K562 (cell line): ENCODE measurements around the gene NETO1. TPM values are rescaled to one million over a fixed set of nuclear protein-coding genes. Genes with fewer than 3 reads are reported as not detected.

ENCODE experiments used
- ATAC-seq: fragments of 200-7000 bp; cut with Tn5 transposase; 3 replicates; pipeline ENCODE4 v1.9.1; 2020; ENCODE audit warnings: moderate library complexity
- BruUV-seq: library from RNA; stranded (reverse); fragments of 400-500 nt; replicated peaks from 2 replicates; lab custom pipeline; 2021; lab: Mats Ljungman, UMichigan
- CTCF ChIA-PET: fragments of 300-600 bp; formaldehyde crosslinking; extraction: SDS; loops from one replicate; lab custom pipeline; 2021; ENCODE audit warnings: low intra/inter-chr PET ratio; lab: Yijun Ruan, JAX
- POLR2A ChIA-PET: fragments of 300-600, 350-650 bp; sonication (Branson Sonifier 250); formaldehyde crosslinking; extraction: SDS; loops from one replicate; lab custom pipeline; 2021; ENCODE audit warnings: antibody characterized with exemption, inconsistent platforms; lab: Yijun Ruan, JAX
- DNase-seq, 4 experiments: peaks; one replicate each; pipeline versions ENCODE4 v3.0.0 to v3.0.0-alpha.2; 2011 to 2018; ENCODE audit warnings: low spot score in 3 of 4, mixed read lengths in 3 of 4; ENCODE audit errors: extremely low read depth in 1 of 4
- FAIRE-seq: peaks from 2 replicates; lab custom pipeline; 2011; peaks lifted over from hg19 to GRCh38; lab: Jason Lieb, UNC
- H2AFZ ChIP-seq: 2 replicates; pipeline ENCODE4 v1.6.0; 2011; ENCODE audit warnings: low read depth, low read length, control low read depth, inconsistent platforms
- H3K27ac ChIP-seq: fragments of 200-600 bp; 3 replicates; pipeline ENCODE4 v1.8.0; 2011; ENCODE audit warnings: low read depth, mild to moderate bottlenecking, control low read depth, inconsistent platforms, low read length, moderate library complexity, mixed read lengths; ENCODE audit errors: extremely low read depth
- H3K27me3 ChIP-seq, 2 experiments: fragments of 300-600 bp in 1 of 2; 2 replicates in 1 of 2; 3 replicates in 1 of 2; pipeline versions ENCODE4 v1.6.0 to v1.8.0; 2011; ENCODE audit warnings: inconsistent platforms in 2 of 2, low read length in 2 of 2, mild to moderate bottlenecking in 1 of 2, mixed read lengths in 1 of 2, moderate library complexity in 1 of 2; ENCODE audit not compliant: control insufficient read depth in 2 of 2, insufficient read depth in 2 of 2
- H3K36me3 ChIP-seq: fragments of 300-600 bp; 3 replicates; pipeline ENCODE4 v1.8.0; 2011; ENCODE audit warnings: mild to moderate bottlenecking, low read length, inconsistent platforms; ENCODE audit not compliant: control insufficient read depth, insufficient read depth
- H3K4me1 ChIP-seq, 2 experiments: fragments of 200-600 bp in 1 of 2; replicated peaks in 1 of 2; 2 replicates in 1 of 2; 3 replicates in 1 of 2; pipeline versions ENCODE4 v1.5.1 to v1.8.0; 2011; ENCODE audit warnings: inconsistent platforms in 2 of 2, low read length in 2 of 2, mild to moderate bottlenecking in 1 of 2, mixed read lengths in 1 of 2, moderate library complexity in 1 of 2; ENCODE audit not compliant: control insufficient read depth in 2 of 2, insufficient read depth in 2 of 2
- H3K4me2 ChIP-seq: 2 replicates; pipeline ENCODE4 v1.6.1; 2011; ENCODE audit warnings: low read length, control low read depth, inconsistent platforms, mixed read lengths; ENCODE audit not compliant: insufficient read depth
- H3K4me3 ChIP-seq: fragments of 200-600 bp; sonication (generic), shearing (Covaris generic); 2 replicates; pipeline ENCODE4 v1.5.1; 2016; ENCODE audit warnings: control low read depth, inconsistent platforms
- H3K79me2 ChIP-seq: fragments of 200-600 bp; 3 replicates; pipeline ENCODE4 v1.8.0; 2011; ENCODE audit warnings: low read length, inconsistent platforms; ENCODE audit not compliant: control insufficient read depth, insufficient read depth
- H3K9ac ChIP-seq, 2 experiments: 2 replicates each; pipeline versions ENCODE4 v1.6.0 to v1.6.1; 2011; ENCODE audit warnings: low read depth in 2 of 2, low read length in 2 of 2, control low read depth in 1 of 2, inconsistent platforms in 1 of 2, mild to moderate bottlenecking in 1 of 2, mixed read lengths in 1 of 2; ENCODE audit not compliant: insufficient read depth in 1 of 2
- H3K9me1 ChIP-seq: one replicate; pipeline ENCODE4 v1.6.0; 2011; ENCODE audit warnings: inconsistent platforms, mild to moderate bottlenecking, low read length, moderate library complexity; ENCODE audit not compliant: control insufficient read depth, insufficient read depth
- H3K9me3 ChIP-seq: replicated peaks from 2 replicates; pipeline ENCODE4 v1.5.1; 2011; ENCODE audit warnings: low read depth, low read length, inconsistent platforms; ENCODE audit not compliant: control insufficient read depth, insufficient read depth
- H4K20me1 ChIP-seq: replicated peaks from 2 replicates; pipeline ENCODE4 v1.6.1; 2011; ENCODE audit warnings: low read length, inconsistent platforms, mixed read lengths; ENCODE audit not compliant: control insufficient read depth, insufficient read depth
- BRF1 ChIP-seq: IDR thresholded peaks from 3 replicates; pipeline ENCODE4 v1.6.1; 2011; ENCODE audit warnings: borderline replicate concordance, mild to moderate bottlenecking; ENCODE audit not compliant: insufficient read length; ENCODE audit errors: extremely low read depth
- DACH1 ChIP-seq: fragments of 450-650 bp; IDR thresholded peaks from 2 replicates; pipeline ENCODE4 v1.6.1; 2018; ENCODE audit not compliant: partially characterized antibody
- RBBP5 ChIP-seq: fragments of 200-600 bp; sonication (generic); IDR thresholded peaks from 2 replicates; pipeline ENCODE4 v1.6.1; 2012; ENCODE audit warnings: borderline replicate concordance, mild to moderate bottlenecking, low read length, control low read depth, inconsistent platforms; ENCODE audit not compliant: insufficient read depth, poor library complexity, severe bottlenecking
- XRCC5 ChIP-seq: fragments of 200-400 bp; formaldehyde crosslinking; IDR thresholded peaks from 2 replicates; pipeline ENCODE4 v1.6.1; 2017; ENCODE audit warnings: low read depth, mild to moderate bottlenecking, low read length
- YBX1 ChIP-seq: fragments of 450-650 bp; IDR thresholded peaks from 2 replicates; pipeline ENCODE4 v1.7.1; 2016; ENCODE audit warnings: mild to moderate bottlenecking
- ZEB2 ChIP-seq: fragments of 450-650 bp; IDR thresholded peaks from 2 replicates; pipeline ENCODE4 v1.6.1; 2016
- ZNF12 ChIP-seq: sonication (generic); formaldehyde crosslinking; IDR thresholded peaks from 2 replicates; pipeline ENCODE4 v1.4.0; 2020; ENCODE audit warnings: mild to moderate bottlenecking, missing genetic modification reagents
- ZNF24 ChIP-seq: fragments of 450-650 bp; IDR thresholded peaks from 2 replicates; pipeline ENCODE4 v1.6.1; 2016
- ZNF445 ChIP-seq: fragments of 250-450 bp; sonication (Bioruptor Pico); IDR thresholded peaks from 2 replicates; pipeline ENCODE4 v1.4.0; 2020; ENCODE audit warnings: low read depth, mild to moderate bottlenecking, moderate library complexity
- ZNF707 ChIP-seq: fragments of 250-450 bp; sonication (Bioruptor Pico); conservative IDR thresholded peaks from 2 replicates; pipeline ENCODE4 v1.8.0; 2022; ENCODE audit warnings: inconsistent platforms, mild to moderate bottlenecking, moderate library complexity
- WGBS: fragments of 100-300 bp; shearing (Covaris generic); methylation state at CpG from one replicate; pipeline ENCODE4 v1.1.6; 2016; ENCODE audit warnings: low coverage, mixed read lengths; ENCODE audit not compliant: insufficient coverage; ENCODE audit errors: missing lambda C conversion rate; 5-methylcytosine and 5-hydroxymethylcytosine counted together
- in situ Hi-C: fragments of 300-500 bp; cut with MboI; formaldehyde crosslinking; loops from 4 replicates; pipeline ENCODE4 v1.15.0; 2018; ENCODE audit warnings: inconsistent platforms, mixed read lengths
- intact Hi-C: fragments of 100-400 bp; cut with micrococcal nuclease; formaldehyde crosslinking; loops from 2 replicates; pipeline ENCODE4 v1.14.2; 2022
- polyA plus RNA-seq, 8 experiments: library from polyadenylated mRNA; depleted of rRNA in 4 of 8; stranded (reverse) in 5 of 8; unstranded in 3 of 8; fragments of >200 nt; fragmentation: Nextera tagmentation in 2 of 8; fragmentation: Illumina TruSeq in 1 of 8; extraction: Ambion mirVana in 2 of 8; extraction: Trizol in 1 of 8; gene quantifications; 2 replicates each; pipeline versions ENCODE4 v1.2.1 to v1.2.3, GENCODE V29; 2011 to 2014; ENCODE audit warnings: inconsistent platforms in 1 of 8, missing spikeins in 1 of 8
- total RNA-seq, 7 experiments: library from RNA; depleted of rRNA in 6 of 7; stranded (reverse); fragments of >200 nt in 6 of 7; fragmentation: Illumina TruSeq in 2 of 7; extraction: Trizol in 2 of 7; gene quantifications; 2 replicates each; pipeline versions ENCODE4 v1.2.1 to v1.2.3, GENCODE V29; 2011 to 2021; ENCODE audit warnings: low replicate concordance in 1 of 7
- TF ChIP-seq, protein P1 (sequence below): fragments of 250-450 bp; sonication (Bioruptor Pico); IDR thresholded peaks from 2 replicates; pipeline ENCODE4 v1.8.0; 2021; ENCODE audit warnings: moderate library complexity, mild to moderate bottlenecking, inconsistent platforms

NETO1 gene
- total and polyA plus RNA-seq, 9 of the 15 experiments (the other 6 are each of a cell fraction or from before 2014, with no cell fraction given), result not detected

- no peak for FAIRE-seq
- POLR2A ChIA-PET, result no interaction called here
- TF ChIP-seq BRF1, result no peak
- TF ChIP-seq, protein P1, sequence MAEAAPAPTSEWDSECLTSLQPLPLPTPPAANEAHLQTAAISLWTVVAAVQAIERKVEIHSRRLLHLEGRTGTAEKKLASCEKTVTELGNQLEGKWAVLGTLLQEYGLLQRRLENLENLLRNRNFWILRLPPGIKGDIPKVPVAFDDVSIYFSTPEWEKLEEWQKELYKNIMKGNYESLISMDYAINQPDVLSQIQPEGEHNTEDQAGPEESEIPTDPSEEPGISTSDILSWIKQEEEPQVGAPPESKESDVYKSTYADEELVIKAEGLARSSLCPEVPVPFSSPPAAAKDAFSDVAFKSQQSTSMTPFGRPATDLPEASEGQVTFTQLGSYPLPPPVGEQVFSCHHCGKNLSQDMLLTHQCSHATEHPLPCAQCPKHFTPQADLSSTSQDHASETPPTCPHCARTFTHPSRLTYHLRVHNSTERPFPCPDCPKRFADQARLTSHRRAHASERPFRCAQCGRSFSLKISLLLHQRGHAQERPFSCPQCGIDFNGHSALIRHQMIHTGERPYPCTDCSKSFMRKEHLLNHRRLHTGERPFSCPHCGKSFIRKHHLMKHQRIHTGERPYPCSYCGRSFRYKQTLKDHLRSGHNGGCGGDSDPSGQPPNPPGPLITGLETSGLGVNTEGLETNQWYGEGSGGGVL (CRISPR knock-in tag), result no peak
- TF ChIP-seq, all 486 proteins: peak for 0
- no peaks in the 10 kb centered on the region for H3K79me2 ChIP-seq
- no peak for ATAC-seq
- in situ Hi-C loops, result no loop called here
- CTCF ChIA-PET, result no interaction called here
- no TSS peak for BruUV-seq
- 0% methylated on average over 8 of the region's 9 CpGs for WGBS
- no peak overlapping the region for H2AFZ ChIP-seq
- H4K20me1 ChIP-seq, result no peaks in the 10 kb centered on the region
- H3K4me1 ChIP-seq, result no peaks in the 10 kb centered on the region
- no peaks in the 10 kb centered on the region for H3K27me3 ChIP-seq
- DNase-seq, result no peak
- intact Hi-C loops, result no loop called here
- H3K36me3 ChIP-seq, result no peaks in the 10 kb centered on the region
- H3K9ac ChIP-seq, result no peak overlapping the region
- no peaks in the 10 kb centered on the region for H3K9me1 ChIP-seq
- H3K4me3 ChIP-seq, result no peak overlapping the region
- no peaks in the 10 kb centered on the region for H3K9me3 ChIP-seq
- no peak overlapping the region for H3K27ac ChIP-seq
- no peak overlapping the region for H3K4me2 ChIP-seq
Observed at GRCh38 chr18:72783530-72783929, 84.3 kb downstream of the NETO1 start.

GRCh38 chr18:72774914-72775313, 92.9 kb downstream of the NETO1 start:
- DNase-seq, result no peak
- FAIRE-seq, result no peak
- no peak overlapping the region for H3K4me2 ChIP-seq
- BruUV-seq, result no TSS peak
- no peaks in the 10 kb centered on the region for H3K9me3 ChIP-seq
- no peaks in the 10 kb centered on the region for H3K79me2 ChIP-seq
- H3K36me3 ChIP-seq, result no peaks in the 10 kb centered on the region
- in situ Hi-C loops, result loop anchor here (25.0 kb wide), 1 partner anchor 1062 kb away; no protein-coding TSS in a partner anchor
- no peak for ATAC-seq
- no peaks in the 10 kb centered on the region for H3K9me1 ChIP-seq
- no peak overlapping the region for H3K9ac ChIP-seq
- H3K4me1 ChIP-seq, result no peaks in the 10 kb centered on the region
- ChIA-PET CTCF (no interaction called here), POLR2A (no interaction called here)
- no peak overlapping the region for H3K4me3 ChIP-seq
- WGBS, result 0% methylated on average over 2 of the region's 2 CpGs
- no peak overlapping the region for H2AFZ ChIP-seq
- H4K20me1 ChIP-seq, result no peaks in the 10 kb centered on the region
- no peaks in the 10 kb centered on the region for H3K27me3 ChIP-seq
- no peak overlapping the region for H3K27ac ChIP-seq
- intact Hi-C loops, result no loop called here
- TF ChIP-seq DACH1 (no peak), XRCC5 (no peak), RBBP5 (no peak), YBX1 (no peak), ZNF445 (no peak), ZEB2 (no peak), ZNF12 (no peak), ZNF707 (CRISPR knock-in tag) (no peak), ZNF24 (no peak)
- TF ChIP-seq, protein P1 (CRISPR knock-in tag), result no peak
